HepG2 (cell line): ENCODE data around the gene MPO. TPM values are rescaled to one million over a fixed set of nuclear protein-coding genes. Genes with fewer than 3 reads are reported as not detected.

Experiments used
- ARID5B ChIP-seq: IDR thresholded peaks from 2 replicates; pipeline ENCODE4 v1.4.0; 2020; ENCODE audit warnings: mild to moderate bottlenecking, missing genetic modification reagents
- CEBPB ChIP-seq: IDR thresholded peaks from 2 replicates; pipeline ENCODE4 v1.6.1; 2011; ENCODE audit warnings: low read depth, low read length, improper control_type of control experiment, borderline replicate concordance
- DR1 ChIP-seq: sonication (generic); formaldehyde crosslinking; IDR thresholded peaks from 2 replicates; pipeline ENCODE4 v1.8.0; 2021; ENCODE audit warnings: mild to moderate bottlenecking, missing genetic modification reagents, inconsistent platforms
- FLYWCH1 ChIP-seq: sonication (generic); formaldehyde crosslinking; IDR thresholded peaks from 2 replicates; pipeline ENCODE4 v1.8.1; 2023; ENCODE audit warnings: mild to moderate bottlenecking, missing genetic modification reagents
- FOXK2 ChIP-seq: fragments of 450-650 bp; IDR thresholded peaks from 2 replicates; pipeline ENCODE4 v1.6.1; 2016
- HNF4G ChIP-seq, 2 experiments: sonication (generic) in 1 of 2; formaldehyde crosslinking in 1 of 2; IDR thresholded peaks; 2 replicates each; pipeline versions ENCODE4 v1.4.0 to v1.6.1; 2011 to 2020; ENCODE audit warnings: borderline replicate concordance in 2 of 2, low read depth in 2 of 2, mild to moderate bottlenecking in 2 of 2, low read length in 1 of 2, missing genetic modification reagents in 1 of 2, moderate library complexity in 1 of 2
- HNRNPH1 ChIP-seq: fragments of 200-400 bp; formaldehyde crosslinking; optimal IDR thresholded peaks from 2 replicates; pipeline ENCODE3; 2017; ENCODE audit warnings: mild to moderate bottlenecking, low read depth, low read length
- HOXA5 ChIP-seq: sonication (generic); formaldehyde crosslinking; IDR thresholded peaks from 2 replicates; pipeline ENCODE4 v1.4.0; 2020; ENCODE audit warnings: missing genetic modification reagents
- MED13 ChIP-seq: sonication (generic); formaldehyde crosslinking; IDR thresholded peaks from 2 replicates; pipeline ENCODE4 v1.5.0; 2020; ENCODE audit warnings: missing genetic modification reagents
- MYC ChIP-seq: sonication (generic); formaldehyde crosslinking; IDR thresholded peaks from 2 replicates; pipeline ENCODE4 v1.9.0; 2021; ENCODE audit warnings: missing genetic modification reagents, borderline replicate concordance
- ONECUT2 ChIP-seq: sonication (generic); formaldehyde crosslinking; IDR thresholded peaks from 2 replicates; pipeline ENCODE4 v1.4.0; 2020; ENCODE audit warnings: missing genetic modification reagents
- SMC3 ChIP-seq: IDR thresholded peaks from 2 replicates; pipeline ENCODE4 v1.6.1; 2011; ENCODE audit warnings: low read length, improper control_type of control experiment
- TBX2 ChIP-seq: sonication (generic); formaldehyde crosslinking; IDR thresholded peaks from 2 replicates; pipeline ENCODE4 v1.5.0; 2020; ENCODE audit warnings: missing genetic modification reagents, mild to moderate bottlenecking, borderline replicate concordance
- ZBTB26 ChIP-seq: IDR thresholded peaks from 2 replicates; pipeline ENCODE4 v1.6.1; 2016; ENCODE audit warnings: missing compliant biosample characterization, missing genetic modification reagents, borderline replicate concordance
- ZGPAT ChIP-seq: IDR thresholded peaks from 2 replicates; pipeline ENCODE4 v1.6.1; 2016; ENCODE audit warnings: mild to moderate bottlenecking
- ZNF335 ChIP-seq: sonication (generic); formaldehyde crosslinking; IDR thresholded peaks from 2 replicates; pipeline ENCODE4 v1.4.0; 2020; ENCODE audit warnings: missing genetic modification reagents
- ZNF383 ChIP-seq: sonication (generic); formaldehyde crosslinking; IDR thresholded peaks from 2 replicates; pipeline ENCODE4 v1.4.0; 2020; ENCODE audit warnings: missing genetic modification reagents, mild to moderate bottlenecking, borderline replicate concordance
- ZNF558 ChIP-seq: sonication (generic); formaldehyde crosslinking; IDR thresholded peaks from 2 replicates; pipeline ENCODE4 v1.9.0; 2022; ENCODE audit warnings: mild to moderate bottlenecking, missing genetic modification reagents, borderline replicate concordance
- polyA plus RNA-seq, 8 experiments: library from polyadenylated mRNA; depleted of rRNA in 3 of 8; stranded (reverse) in 7 of 8; unstranded in 1 of 8; fragments of >200 nt; fragmentation: Illumina TruSeq in 4 of 8; extraction: Trizol in 4 of 8; gene quantifications; 2 replicates each; pipeline versions ENCODE4 v1.2.1 to v1.2.3, GENCODE V29; 2011 to 2016; ENCODE audit warnings: low read depth in 4 of 8, missing spikeins in 1 of 8, mixed read lengths in 1 of 8; ENCODE audit not compliant: insufficient read depth in 1 of 8
- total RNA-seq, 5 experiments: library from RNA; depleted of rRNA; stranded (reverse); fragments of >200 nt; fragmentation: Illumina TruSeq; extraction: Trizol; gene quantifications; 2 replicates each; pipeline ENCODE4 v1.2.3, GENCODE V29; 2016; ENCODE audit warnings: low read depth in 1 of 5

The MPO gene
- total and polyA plus RNA-seq, 2 of the 13 experiments (the other 11 are each of a cell fraction or from before 2014, with no cell fraction given): not detected

GRCh38 chr17:58317421-58318064 lies 36.8 kb upstream of the MPO start (continued):
- TF ChIP-seq DR1 (CRISPR knock-in tag): no peak
- TF ChIP-seq FOXK2: no peak
- TF ChIP-seq CEBPB: no peak
- no peak for TF ChIP-seq FLYWCH1 (CRISPR knock-in tag)
- no peak for TF ChIP-seq ZNF558 (CRISPR knock-in tag)
- peak; percentile 55; the same call in 1 of the 2 replicates for TF ChIP-seq ZBTB26
- TF ChIP-seq TBX2 (CRISPR knock-in tag): 0 out of 2 replicates have a peak, but pooled peaks have one; percentile 23
- TF ChIP-seq MYC (CRISPR knock-in tag): no peak
- no peak for TF ChIP-seq ZNF383 (CRISPR knock-in tag)
- 0 out of 2 replicates have a peak, but pooled peaks have one; percentile 28 for TF ChIP-seq ZNF335
- no peak for TF ChIP-seq HOXA5 (CRISPR knock-in tag)
- TF ChIP-seq ZGPAT (CRISPR knock-in tag): peak; percentile 58; the same call in 1 of the 2 replicates
- no peak for TF ChIP-seq ONECUT2 (CRISPR knock-in tag)
- peak; percentile 43 for TF ChIP-seq ARID5B (CRISPR knock-in tag)
- TF ChIP-seq SMC3: peak; percentile 100
- no peak for TF ChIP-seq MED13 (CRISPR knock-in tag)
- TF ChIP-seq HNRNPH1: no peak
- TF ChIP-seq HNF4G (IDR thresholded peaks at IDR 0.05; ENCODE audit: borderline replicate concordance, low read depth, low read length): no peak
- TF ChIP-seq HNF4G (CRISPR knock-in tag; IDR thresholded peaks at IDR 0.05; ENCODE audit: borderline replicate concordance, low read depth): no peak
